ENCODE results near the gene JCAD. TPM values are rescaled to one million over a fixed set of nuclear protein-coding genes. Genes with fewer than 3 reads are reported as not detected.

Gene JCAD
- total and polyA plus RNA-seq, 4 donors: 11.3 to 93.7 (median 27.1) TPM

GRCh38 chr10:29968585-29968984 lies 90.8 kb downstream of the JCAD start:
- DNase-seq (peak in 2 of 3 donors; percentile 22 to 47), ATAC-seq (ENCODE audit: insufficient read depth, low FRiP score) (no peak)
- H3K4me3 ChIP-seq: no peak overlapping the region
- peak overlapping the region in 1 of 2 donors; percentile 48 for H3K27ac ChIP-seq (ENCODE audit: low read depth in 1 of 2, low read length in 1 of 2)
- peaks cover 0 to 13% (median 6%) of the 10 kb centered on the region in 5 donors for H3K4me1 ChIP-seq (ENCODE audit: control insufficient read depth in 5 of 5, insufficient read depth in 5 of 5, low read length in 5 of 5)
- no peaks in the 10 kb centered on the region for H3K36me3 ChIP-seq (ENCODE audit: control insufficient read depth in 4 of 4, insufficient read depth in 4 of 4, low read length in 4 of 4)
- WGBS, 2 donors: 66 to 78% methylated on average over 3 of the region's 3 CpGs
- H3K27me3 ChIP-seq (ENCODE audit: control insufficient read depth in 3 of 3, insufficient read depth in 3 of 3, low read length in 2 of 3): no peaks in the 10 kb centered on the region
- no peak overlapping the region for H3K9ac ChIP-seq (ENCODE audit: insufficient read depth in 1 of 2, low read length in 2 of 2)
- H3K9me3 ChIP-seq (ENCODE audit: control insufficient read depth in 4 of 4, insufficient read depth in 3 of 4, low read length in 3 of 4): no peaks in the 10 kb centered on the region
- no peak for TF ChIP-seq CTCF (IDR thresholded peaks at IDR 0.05; ENCODE audit: control extremely low read depth, extremely low read depth)

GRCh38 chr10:29966269-29966668 lies 93.1 kb downstream of the JCAD start:
- 95% methylated on average over 4 of the region's 4 CpGs for WGBS, 2 donors
- ATAC-seq (ENCODE audit: insufficient read depth, low FRiP score): no peak
- Histone ChIP-seq H3K9me3 (ENCODE audit: control insufficient read depth in 4 of 4, insufficient read depth in 3 of 4, low read length in 3 of 4) (no peaks in the 10 kb centered on the region), H3K27me3 (ENCODE audit: control insufficient read depth in 3 of 3, insufficient read depth in 3 of 3, low read length in 2 of 3) (no peaks in the 10 kb centered on the region), H3K9ac (ENCODE audit: insufficient read depth in 1 of 2, low read length in 2 of 2) (no peak overlapping the region), H3K4me3 (no peak overlapping the region), H3K36me3 (ENCODE audit: control insufficient read depth in 4 of 4, insufficient read depth in 4 of 4, low read length in 4 of 4) (no peaks in the 10 kb centered on the region), H3K27ac (ENCODE audit: low read depth in 1 of 2, low read length in 1 of 2) (no peak overlapping the region), H3K4me1 (ENCODE audit: control insufficient read depth in 5 of 5, insufficient read depth in 5 of 5, low read length in 5 of 5) (peaks cover 0 to 13% (median 6%) of the 10 kb centered on the region in 5 donors)
- DNase-seq: no peak
- TF ChIP-seq CTCF (IDR thresholded peaks at IDR 0.05; ENCODE audit: control extremely low read depth, extremely low read depth): no peak
